HG02884 (cell line): Measurements from ENCODE around the gene CLEC3B.

Source experiments
- ATAC-seq: cut with Tn5 transposase; IDR thresholded peaks from one replicate; pipeline ENCODE4 v1.9.1; 2021; ENCODE audit warnings: mild to moderate bottlenecking, moderate library complexity; ENCODE audit not compliant: unreplicated experiment

CLEC3B gene

DNA sequence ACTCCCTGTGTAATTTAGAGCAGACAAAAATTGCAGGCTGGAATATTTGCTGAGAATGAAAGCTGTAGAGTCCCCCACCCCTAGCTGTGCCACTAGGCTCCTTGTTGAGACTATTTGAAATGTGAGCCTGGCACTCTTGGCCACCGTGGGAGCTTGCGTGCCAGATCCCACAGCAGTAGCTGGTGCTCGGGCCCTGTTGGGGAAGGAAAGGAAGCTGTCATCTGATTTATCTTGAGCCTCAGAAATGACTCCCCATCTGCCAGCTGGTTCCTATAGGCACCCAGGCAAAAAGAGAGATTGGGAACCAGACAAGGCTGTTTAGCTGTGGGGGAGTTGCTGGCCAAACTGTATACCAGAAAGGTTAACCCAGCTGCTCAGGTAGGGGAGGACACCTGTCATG is 23.4 kb upstream of the CLEC3B start:
- no peak for ATAC-seq

DNA sequence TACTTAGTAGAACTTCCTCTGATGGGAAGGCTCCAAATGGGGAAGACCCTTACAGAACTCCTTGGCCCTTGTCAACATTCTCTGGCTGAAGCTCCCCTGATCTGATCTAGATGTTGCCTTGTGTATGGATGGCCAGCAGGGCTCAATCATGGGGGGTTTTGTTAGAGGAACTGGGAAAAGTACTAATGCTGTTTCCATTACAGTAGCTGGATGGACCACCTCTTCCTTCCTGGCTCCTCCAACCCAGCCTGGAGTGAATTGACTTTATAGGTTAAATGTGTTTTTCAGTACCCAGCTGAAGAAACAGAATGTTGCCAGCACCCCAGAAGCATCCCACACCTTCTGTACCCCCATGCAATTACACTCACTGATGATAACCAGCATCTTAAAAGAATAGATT is 22.7 kb upstream of the CLEC3B start:
- ATAC-seq, result no peak

DNA sequence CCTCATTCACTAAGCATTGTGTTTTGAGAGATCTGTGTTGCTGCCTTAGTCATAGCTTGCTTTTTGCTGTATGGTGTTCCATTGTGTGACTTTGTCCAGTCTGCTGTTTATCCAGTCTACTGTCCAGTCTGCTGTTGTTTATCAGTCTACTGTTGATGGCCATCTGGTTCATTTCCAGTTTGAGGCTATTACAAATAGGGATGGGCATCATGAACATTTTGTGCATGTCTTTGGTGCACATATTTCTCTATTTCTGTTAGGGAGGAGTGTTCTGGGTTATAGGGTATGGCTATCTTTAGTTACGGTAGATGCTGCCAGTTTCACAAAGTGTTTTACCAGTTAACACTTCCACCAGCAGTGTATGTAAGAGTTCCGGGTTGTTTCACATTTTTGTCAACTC is 22.2 kb upstream of the CLEC3B start:
- no peak for ATAC-seq

DNA sequence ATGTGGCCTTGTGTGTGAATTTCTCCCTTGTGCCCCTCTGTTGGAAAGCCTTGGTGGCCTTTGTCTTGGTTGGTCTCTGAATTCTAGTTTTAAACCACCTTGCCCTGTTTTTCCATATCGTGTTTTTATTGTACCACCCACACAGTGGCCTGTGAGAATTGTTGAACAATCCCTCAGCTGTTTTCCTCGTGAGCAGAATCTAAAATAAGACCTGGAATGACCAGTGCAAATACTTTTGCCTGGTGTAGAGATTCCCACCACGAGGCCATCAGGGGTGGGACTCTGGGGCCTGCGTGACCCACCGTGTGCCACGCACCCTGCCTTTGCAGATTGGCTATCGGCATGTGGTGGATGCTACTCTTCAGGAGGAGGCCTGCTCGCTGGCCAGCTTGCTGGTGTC is 19.0 kb upstream of the CLEC3B start:
- ATAC-seq, result no peak

DNA sequence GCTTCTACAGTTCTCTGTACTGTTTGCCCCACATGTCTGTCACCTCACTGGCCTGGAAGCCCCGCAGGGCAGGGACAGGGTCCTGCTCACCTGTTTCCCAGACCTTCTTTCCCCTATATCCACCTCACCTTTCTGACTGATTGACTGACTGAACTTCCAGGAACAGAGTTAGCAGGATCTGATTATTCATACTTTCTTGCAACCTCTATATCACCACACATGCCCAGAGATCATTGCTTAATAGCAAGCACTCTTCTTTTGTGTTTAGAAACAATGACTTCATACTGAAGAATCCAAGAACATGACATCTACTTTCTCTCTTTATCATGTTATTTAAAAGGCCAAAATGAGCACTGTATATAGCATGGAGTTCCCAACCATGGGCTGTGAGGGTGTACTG is 18.0 kb upstream of the CLEC3B start:
- ATAC-seq, result no peak

DNA sequence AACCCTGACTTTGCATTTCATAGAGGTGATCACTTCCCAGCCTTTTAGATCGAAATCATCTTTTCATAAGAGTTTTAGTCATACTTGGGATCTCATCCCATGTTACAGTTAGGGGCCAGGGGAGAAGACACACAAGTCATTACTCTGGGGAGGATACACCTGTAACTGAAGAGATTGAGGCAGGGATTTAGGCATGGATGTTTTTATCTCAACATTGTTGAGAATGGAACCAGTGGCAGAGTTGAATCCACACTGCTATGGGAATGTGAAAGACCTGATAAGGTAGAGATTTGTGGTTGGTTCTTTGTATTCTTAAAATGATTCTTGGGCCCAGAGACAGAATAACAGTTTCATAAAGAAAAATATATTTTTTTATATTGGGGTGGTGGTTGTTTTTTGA is 16.2 kb upstream of the CLEC3B start:
- ATAC-seq, result no peak

DNA sequence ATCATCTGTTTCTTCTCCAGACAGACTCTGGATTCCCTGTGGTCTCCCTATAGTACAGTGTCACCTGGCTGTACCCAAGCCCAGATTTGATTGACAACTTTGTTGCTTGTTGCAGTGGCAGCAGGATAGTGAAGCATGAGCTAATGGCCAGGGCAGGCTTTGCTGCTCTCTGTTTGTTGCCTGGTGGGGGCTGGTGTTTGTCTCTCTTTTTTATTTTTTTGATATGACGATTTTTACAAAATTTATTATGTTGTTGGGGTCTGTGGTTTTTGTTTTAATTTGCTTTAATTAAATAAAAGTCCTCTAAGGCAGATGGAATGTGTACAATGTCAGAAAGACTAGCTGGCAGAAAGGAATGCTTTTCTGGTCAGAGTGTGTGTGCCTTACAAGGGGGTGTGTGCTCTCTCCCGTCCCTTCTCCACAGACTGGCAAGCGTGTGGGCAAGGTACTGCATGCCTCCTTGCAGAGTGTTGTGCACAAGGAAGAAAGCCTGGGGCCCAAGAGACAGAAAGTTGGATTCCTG is 15.2 kb upstream of the CLEC3B start:
- ATAC-seq, result no peak

DNA sequence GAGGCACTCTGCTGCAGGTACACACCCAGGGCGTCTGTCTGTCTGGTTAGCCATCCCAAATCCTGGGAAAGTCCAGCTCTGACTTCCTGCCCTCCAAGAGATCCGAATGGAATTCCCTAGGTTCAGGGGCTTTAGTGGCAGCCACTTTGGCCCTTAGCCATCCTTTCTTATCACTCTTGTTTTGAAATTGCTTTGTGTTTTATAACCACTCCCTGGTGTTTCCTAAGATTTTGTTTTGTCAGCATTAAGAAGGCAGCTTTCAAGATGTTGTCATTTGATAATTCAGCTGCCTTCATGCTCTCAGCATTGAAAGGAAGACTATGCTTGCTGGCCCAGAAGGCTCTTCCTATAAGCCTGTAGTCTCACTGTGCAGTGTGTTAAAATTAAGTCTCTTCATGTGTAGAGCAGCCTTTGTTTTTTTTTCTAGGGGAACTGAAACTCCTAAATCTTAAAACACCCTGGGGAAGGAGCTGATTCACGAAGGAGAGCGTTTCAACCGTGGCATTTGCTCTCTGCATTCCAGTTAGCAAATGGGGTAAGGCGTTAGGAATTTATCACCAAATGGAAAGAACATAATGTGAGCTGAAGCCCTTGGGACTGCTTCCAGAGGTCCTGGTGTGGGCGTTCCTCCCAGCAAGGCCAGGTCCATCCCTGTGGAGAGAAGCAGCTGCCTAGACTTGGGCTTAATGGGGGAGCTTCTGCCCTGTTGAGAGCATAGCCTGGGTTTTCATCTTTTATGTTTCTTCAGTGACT is 14.2 kb upstream of the CLEC3B start:
- ATAC-seq, result no peak

DNA sequence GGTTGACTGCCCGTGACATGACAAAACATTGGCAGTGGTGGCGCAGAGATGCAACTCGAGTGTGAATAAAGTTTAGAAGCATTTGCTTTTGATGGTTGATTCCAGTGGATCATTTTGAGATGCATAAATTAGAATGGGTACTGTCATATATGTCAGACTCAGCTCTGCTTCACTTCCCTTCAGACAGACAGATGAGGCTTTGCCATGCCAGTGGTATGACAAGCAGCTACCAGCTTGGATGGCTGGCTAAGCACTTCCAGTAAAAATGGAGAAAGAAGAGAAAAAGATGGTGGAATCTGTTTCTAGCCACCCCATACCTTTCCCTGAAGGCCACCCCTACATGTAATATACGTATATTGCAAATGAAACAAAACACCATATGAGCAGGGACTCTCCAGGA is 13.5 kb upstream of the CLEC3B start:
- no peak for ATAC-seq

DNA sequence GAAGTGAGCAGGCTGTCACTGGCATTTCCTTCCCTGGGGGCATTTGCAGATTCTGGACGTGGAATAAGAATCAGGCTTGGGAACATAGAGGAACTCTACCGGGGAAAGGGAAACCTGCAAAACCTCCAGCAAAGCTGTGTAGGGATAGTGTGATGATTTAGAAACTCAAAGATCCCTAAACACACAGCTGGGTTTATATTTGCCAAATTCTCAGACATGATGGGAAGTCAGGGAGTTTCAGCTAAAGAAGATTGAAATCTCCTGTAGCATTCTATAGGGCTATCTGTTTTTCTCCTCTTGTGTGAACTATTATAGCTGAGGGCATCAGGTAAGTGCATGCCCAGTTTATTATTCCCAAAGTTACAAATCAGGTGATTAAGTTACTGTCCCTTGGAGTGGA is 9.2 kb upstream of the CLEC3B start:
- no peak for ATAC-seq

DNA sequence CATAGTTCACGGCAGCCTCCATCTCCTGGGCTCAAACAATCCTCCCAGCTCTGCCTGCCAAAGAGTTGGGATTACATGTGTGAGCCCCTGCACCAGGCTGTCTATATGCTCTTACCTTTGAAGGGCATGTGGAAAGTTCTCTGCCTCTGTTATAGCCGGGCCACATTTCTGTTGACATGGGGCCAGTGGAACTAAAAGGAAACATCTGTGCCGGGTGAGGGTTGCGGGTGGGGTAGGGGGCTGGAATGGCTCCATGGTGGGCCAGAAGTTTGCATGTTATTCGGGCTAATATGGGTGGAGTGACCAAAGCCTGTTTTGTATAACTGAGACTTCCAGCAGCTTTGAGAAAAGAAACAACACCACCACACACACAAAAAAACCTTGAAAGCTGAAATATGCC is 8.3 kb upstream of the CLEC3B start:
- ATAC-seq, result no peak

DNA sequence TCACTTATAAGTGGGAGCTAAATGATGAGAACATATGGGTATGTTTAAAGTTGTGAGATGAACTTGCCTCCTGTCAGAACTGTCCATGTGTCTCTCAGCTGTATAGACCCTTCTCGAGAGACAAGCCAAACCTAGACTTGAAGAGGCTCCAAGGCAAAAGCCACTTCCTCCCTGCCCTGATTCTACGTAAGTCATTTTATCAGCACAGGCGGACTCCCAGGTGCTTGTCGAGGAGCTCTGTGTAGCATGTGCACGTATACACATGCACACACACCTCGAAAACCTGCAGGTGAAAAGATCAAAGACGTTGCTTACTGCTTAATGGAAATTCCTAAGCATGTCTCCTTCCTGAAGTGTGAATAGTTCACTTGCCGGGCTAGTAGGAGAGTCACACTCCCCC is 5.6 kb upstream of the CLEC3B start:
- no peak for ATAC-seq

DNA sequence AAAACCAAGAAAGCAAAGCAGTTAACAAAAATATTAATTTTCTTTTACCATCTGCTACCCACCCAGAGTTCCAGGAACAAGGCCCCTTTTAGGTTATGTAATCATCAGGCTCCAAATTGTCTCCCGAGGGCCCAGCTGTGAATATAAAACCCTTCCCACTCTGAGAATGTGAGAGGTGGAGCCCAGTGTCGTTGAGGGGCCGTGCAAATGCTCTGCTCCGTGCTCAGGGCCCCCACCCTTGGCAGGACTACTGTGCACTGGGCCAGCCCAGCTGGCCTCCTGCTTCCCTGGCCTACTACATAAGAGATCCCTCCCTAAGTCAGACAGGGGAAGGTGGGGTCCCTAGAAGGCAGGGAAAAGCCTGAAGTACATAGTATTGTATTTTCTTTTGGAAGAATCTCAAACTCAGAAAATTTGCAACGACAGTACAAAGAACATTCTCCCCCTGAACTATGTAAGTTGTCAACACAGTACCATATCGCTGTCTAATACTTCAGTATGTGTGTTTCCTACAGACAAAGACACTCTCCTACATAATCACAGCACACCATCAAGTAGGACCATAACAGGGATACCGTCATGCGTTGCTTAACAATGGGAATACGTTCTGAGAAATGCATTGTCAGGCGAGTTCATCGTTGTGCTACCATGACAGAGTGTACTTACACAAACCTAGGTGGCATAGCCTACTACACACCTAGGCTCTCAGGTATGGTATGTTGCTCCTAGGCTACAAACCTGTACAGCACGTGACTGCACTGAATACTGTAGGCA is 4.4 kb upstream of the CLEC3B start:
- no peak for ATAC-seq

DNA sequence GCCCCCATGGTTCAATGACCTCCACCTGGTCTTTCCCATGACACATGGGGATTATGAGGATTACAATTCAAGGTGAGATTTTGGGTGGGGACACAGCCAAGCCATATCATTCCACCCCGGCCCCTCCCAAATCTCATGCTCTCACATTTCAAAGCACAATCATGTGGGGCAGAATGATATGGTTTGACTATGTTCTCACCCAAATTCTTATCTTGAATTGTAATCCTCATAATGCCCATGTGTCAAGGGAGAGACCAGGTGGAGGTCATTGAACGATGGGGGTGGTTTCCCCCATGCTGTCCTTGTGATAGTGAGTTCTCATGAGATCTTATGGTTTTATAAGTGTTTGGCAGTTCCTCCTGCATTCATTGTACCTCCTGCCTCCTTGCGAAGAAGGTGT is 2.4 kb upstream of the CLEC3B start:
- ATAC-seq, result no peak

DNA sequence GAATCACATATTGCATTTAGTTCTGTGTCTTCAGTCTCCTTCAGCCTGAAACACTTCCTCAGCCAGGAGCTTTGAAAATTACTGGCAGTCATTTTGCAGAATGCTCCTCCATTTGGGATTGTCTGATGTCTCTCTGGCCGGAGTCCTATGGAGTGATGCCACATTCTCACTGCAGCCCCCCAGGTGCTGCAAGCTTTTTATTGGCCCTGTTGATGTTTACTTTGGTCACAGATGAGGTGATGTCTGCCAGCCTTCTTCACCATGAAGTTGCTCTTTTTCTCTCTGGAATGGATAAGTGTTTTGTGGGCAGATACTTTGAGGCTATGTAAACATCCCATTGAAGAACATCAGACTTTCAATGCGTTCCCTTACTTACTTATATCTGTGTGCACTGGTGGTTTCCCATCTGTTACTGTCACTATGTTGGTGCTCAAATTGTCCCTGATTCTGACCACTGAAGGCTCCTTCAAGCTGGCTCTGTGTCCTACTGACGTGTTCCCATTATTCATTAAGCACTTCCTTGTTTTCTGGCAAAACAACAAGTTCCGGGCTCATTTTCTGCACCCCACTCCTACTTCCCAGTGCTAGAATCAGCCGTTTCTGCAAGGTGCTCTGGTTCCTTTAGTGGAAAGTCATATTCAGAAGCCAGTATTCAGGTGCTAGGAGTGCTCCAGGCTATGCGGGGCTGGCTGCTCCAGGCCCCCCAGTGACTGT is 1.4 kb upstream of the CLEC3B start:
- no peak for ATAC-seq

DNA sequence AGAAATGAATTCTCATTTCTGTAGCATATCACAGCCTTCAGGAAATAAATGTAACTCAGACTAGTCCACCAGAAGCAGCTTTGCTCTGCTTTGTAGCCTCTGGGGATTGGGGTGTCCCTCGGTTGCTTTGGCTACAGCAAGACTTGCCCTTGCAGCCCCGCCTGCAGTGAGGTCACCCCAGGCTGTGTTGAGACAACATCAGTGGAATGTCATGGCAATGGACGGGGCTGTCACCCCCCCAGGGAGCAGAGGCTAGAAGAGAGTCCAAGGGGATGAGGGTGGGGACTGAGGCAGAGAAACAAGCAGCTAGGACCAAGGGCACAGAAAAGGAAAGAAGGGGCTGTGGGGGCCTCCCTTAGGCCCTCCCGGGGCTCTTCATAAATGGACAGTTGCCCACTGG is 854 bp downstream of the CLEC3B start:
- no peak for ATAC-seq

DNA sequence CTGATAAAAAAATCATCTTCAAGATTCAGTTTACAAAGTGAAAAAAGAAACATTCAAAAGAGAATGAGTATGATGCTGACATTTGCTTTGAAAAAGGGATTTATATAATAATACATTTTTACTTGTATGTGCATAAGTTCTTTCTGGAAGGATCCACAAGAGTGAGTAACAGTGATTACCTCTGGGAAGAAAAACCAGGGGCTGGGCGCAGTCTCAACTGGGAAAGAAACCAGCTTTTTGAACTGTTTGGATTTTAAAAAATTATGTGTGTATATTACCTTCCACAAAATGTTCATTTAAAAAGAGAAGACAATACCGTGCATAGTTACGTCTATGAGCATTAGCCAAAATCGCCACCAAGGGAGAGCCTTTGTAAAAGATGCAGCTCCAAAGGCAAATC is 1.3 kb downstream of the CLEC3B start:
- ATAC-seq, result no peak

DNA sequence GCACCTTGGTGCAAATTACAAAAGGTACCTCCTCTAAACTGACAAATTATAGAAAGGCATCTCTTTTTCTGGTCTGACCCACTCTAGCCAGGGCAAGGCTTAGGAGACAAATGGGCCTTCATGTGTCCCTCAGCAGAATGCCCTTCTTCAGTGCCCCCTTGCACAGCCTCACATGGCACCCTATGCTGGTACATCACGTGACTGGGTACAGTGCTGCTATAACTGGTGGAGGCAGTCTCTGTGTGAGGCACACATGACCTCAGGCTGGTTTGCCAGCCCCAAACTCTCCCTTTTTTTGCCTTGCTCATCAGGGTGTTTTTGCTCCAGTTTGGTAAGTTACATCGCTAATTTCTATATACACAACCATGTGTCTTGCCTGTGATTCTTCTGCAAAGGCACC is 3.1 kb downstream of the CLEC3B start:
- ATAC-seq, result no peak

DNA sequence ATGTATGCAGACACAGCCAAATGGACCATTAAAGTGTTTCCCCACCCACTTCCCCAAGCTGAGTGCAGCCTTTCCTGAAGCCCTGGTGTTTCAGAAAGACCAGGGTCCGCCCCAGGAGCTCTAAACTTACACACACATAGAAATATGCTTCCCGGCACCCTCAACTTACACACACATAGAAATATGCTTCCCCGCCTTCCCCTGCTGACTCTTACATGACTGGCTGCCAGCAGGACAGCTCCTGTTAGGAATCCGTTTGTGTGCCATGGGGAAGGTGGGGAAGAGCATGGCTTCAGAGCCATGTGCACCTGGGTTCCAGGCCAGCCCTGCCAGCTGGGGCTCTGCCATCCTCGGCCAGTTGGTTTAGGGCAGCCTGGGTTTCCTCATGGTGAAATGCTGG is 3.6 kb downstream of the CLEC3B start:
- ATAC-seq, result no peak

DNA sequence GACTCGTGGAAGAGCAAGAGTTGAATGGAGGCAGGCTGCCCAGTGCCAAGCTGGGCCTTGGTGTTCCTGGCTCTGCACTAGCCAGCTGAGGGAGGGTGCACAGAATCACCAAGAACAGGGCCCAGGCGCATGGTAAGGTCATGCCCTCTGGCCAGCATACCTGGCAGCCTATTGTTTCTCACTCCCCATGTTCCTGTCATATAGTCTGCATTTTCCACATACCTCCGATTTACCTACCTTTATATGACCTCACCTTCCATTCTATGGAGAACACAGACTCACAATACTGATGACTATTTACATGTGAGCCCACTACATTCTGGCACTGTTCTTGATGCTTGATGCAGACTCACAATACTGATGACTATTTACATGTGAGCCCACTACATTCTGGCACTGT is 5.4 kb downstream of the CLEC3B start:
- no peak for ATAC-seq

DNA sequence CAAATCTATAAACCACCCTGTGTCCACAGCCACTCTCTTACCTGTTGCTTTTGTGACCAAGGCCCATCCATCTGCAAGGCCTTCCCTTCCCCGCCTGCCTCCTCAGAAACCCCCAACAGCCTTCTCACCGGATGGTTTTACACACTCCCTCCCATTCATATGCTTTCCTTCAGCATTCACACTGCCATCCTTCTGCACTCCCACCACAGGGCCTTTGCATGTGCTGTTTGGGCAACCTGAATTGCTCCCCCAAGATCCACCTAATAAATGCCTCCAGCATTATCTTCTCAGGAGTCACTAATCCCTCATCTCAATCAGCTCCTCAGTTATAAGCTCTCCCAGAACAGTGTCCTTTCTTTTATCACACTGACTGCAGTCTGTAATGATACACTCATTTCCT is 6.0 kb downstream of the CLEC3B start:
- ATAC-seq, result no peak

DNA sequence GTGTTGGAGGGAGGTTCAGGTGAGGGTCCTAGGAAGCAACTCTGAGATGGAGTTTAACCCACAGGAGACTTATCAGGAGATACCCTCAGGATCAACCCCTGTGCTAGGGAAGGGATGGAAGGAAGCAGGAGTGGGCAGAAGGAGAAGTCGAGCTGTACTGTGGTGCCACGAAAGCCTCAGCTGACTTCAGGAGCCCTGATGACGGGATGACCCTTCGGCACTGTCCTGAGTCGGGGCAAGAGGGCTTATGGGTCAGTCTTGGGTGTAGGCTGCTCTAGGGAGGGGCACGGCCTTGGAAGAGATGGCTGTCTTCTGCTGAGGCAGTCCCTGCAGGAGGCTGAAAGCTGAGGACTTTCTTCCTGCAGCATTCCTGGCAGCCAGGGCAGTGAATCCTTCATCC is 7.7 kb downstream of the CLEC3B start:
- no peak for ATAC-seq
